Keratinocyte (primary cell): ENCODE data around the gene TSHR. TPM values are rescaled to one million over a fixed set of nuclear protein-coding genes. Genes with fewer than 3 reads are reported as not detected.

Experiments
- DNase-seq: peaks from one replicate; pipeline ENCODE4 v3.0.0-alpha.2; 2011; ENCODE audit warnings: low read depth, missing footprints, low spot score
- FAIRE-seq: peaks from 2 replicates; lab custom pipeline; 2011; peaks lifted over from hg19 to GRCh38; lab: Jason Lieb, UNC
- H2AFZ ChIP-seq: 2 replicates; pipeline ENCODE4 v1.6.0; 2012; ENCODE audit warnings: low read length, control low read depth, inconsistent platforms; ENCODE audit not compliant: control insufficient read depth
- H3K27ac ChIP-seq: 2 replicates; pipeline ENCODE4 v1.5.1; 2011; ENCODE audit warnings: low read length; ENCODE audit not compliant: control insufficient read depth, insufficient read depth
- H3K27me3 ChIP-seq: 3 replicates; pipeline ENCODE4 v1.6.0; 2011; ENCODE audit warnings: low read length; ENCODE audit not compliant: control insufficient read depth, insufficient read depth; ENCODE audit errors: extremely low read depth
- H3K36me3 ChIP-seq, 2 experiments: 2 replicates in 1 of 2; 3 replicates in 1 of 2; pipeline ENCODE4 v1.5.1; 2011; ENCODE audit warnings: low read length in 2 of 2, mild to moderate bottlenecking in 1 of 2; ENCODE audit not compliant: control insufficient read depth in 2 of 2, insufficient read depth in 2 of 2; ENCODE audit errors: extremely low read depth in 1 of 2
- H3K4me1 ChIP-seq: 3 replicates; pipeline ENCODE4 v1.5.1; 2011; ENCODE audit warnings: low read length; ENCODE audit not compliant: control insufficient read depth, insufficient read depth; ENCODE audit errors: extremely low read depth
- H3K4me2 ChIP-seq: 3 replicates; pipeline ENCODE4 v1.6.0; 2011; ENCODE audit warnings: low read depth, low read length; ENCODE audit not compliant: control insufficient read depth, insufficient read depth; ENCODE audit errors: extremely low read depth
- H3K4me3 ChIP-seq, 3 experiments: fragments of 200-600 bp in 1 of 3; sonication (generic) in 1 of 3; 2 replicates in 2 of 3; 3 replicates in 1 of 3; pipeline ENCODE4 v1.5.1; 2011 to 2016; ENCODE audit warnings: low read length in 3 of 3, mild to moderate bottlenecking in 3 of 3, control low read depth in 2 of 3, inconsistent platforms in 1 of 3, low read depth in 1 of 3, mixed read lengths in 1 of 3, mixed run types in 1 of 3, moderate library complexity in 1 of 3; ENCODE audit not compliant: control insufficient read depth in 2 of 3, insufficient read depth in 2 of 3; ENCODE audit errors: extremely low read depth in 1 of 3
- H3K79me2 ChIP-seq: 2 replicates; pipeline ENCODE4 v1.6.0; 2012; ENCODE audit warnings: low read length; ENCODE audit not compliant: control insufficient read depth, insufficient read depth
- H3K9ac ChIP-seq: 3 replicates; pipeline ENCODE4 v1.6.0; 2011; ENCODE audit warnings: low read length; ENCODE audit not compliant: control insufficient read depth, insufficient read depth; ENCODE audit errors: extremely low read depth
- H3K9me1 ChIP-seq: 3 replicates; pipeline ENCODE4 v1.6.0; 2011; ENCODE audit warnings: low read length; ENCODE audit not compliant: control insufficient read depth, insufficient read depth; ENCODE audit errors: extremely low read depth
- H3K9me3 ChIP-seq: 2 replicates; pipeline ENCODE4 v1.5.1; 2012; ENCODE audit warnings: low read depth, low read length; ENCODE audit not compliant: control insufficient read depth
- H4K20me1 ChIP-seq: 3 replicates; pipeline ENCODE4 v1.6.0; 2011; ENCODE audit warnings: low read length; ENCODE audit not compliant: control insufficient read depth, insufficient read depth; ENCODE audit errors: extremely low read depth
- CTCF ChIP-seq, 3 experiments: IDR thresholded peaks in 1 of 3; conservative IDR thresholded peaks in 1 of 3; optimal IDR thresholded peaks in 1 of 3; 2 replicates in 2 of 3; 3 replicates in 1 of 3; pipeline versions ENCODE3 to v1.5.1; 2011; ENCODE audit warnings: low read length in 3 of 3, mild to moderate bottlenecking in 3 of 3, moderate library complexity in 2 of 3, control low read depth in 1 of 3, inconsistent platforms in 1 of 3; ENCODE audit not compliant: insufficient read depth in 2 of 3; ENCODE audit errors: extremely low read depth in 1 of 3
- EZH2 ChIP-seq: IDR thresholded peaks from one replicate; pipeline ENCODE4 v1.6.1; 2012; ENCODE audit warnings: inconsistent platforms, mild to moderate bottlenecking, low read length, moderate library complexity
- dilution Hi-C: fragments of 300-500 bp; cut with MboI; formaldehyde crosslinking; loops from one replicate; pipeline ENCODE4 v1.7.0; 2020; ENCODE audit warnings: low sequenced_read_pairs; ENCODE audit not compliant: extremely low pct_ligation_motif_present
- polyA plus RNA-seq, 5 experiments: library from polyadenylated mRNA; depleted of rRNA in 3 of 5; stranded (reverse) in 3 of 5; stranded (forward) in 1 of 5; unstranded in 1 of 5; fragments of >200 nt; gene quantifications; 1 replicate in 1 of 5; 2 replicates in 3 of 5; 3 replicates in 1 of 5; pipeline versions ENCODE4 v1.2.1 to v1.2.3, GENCODE V29; 2011 to 2012; ENCODE audit warnings: missing spikeins in 2 of 5, low read depth in 1 of 5, low replicate concordance in 1 of 5

The TSHR gene
- polyA plus RNA-seq, 1 donor (not counting 4 experiments of a cell fraction or from before 2014, with no cell fraction given) = 0.03 TPM

GRCh38 chr14:80940146-80940545 lies 15.3 kb upstream of the TSHR start:
- no peak overlapping the region for H2AFZ ChIP-seq
- H3K9me3 ChIP-seq = no peaks in the 10 kb centered on the region
- H3K36me3 ChIP-seq = no peaks in the 10 kb centered on the region
- TF ChIP-seq EZH2 = no peak
- TF ChIP-seq CTCF (optimal IDR thresholded peaks at IDR 0.05 in 1 of 3, IDR thresholded peaks at IDR 0.05 in 1 of 3, conservative IDR thresholded peaks at IDR 0.05 in 1 of 3; ENCODE audit: extremely low read depth in 1 of 3, insufficient read depth in 2 of 3, low read length in 3 of 3) = no peak
- H3K9ac ChIP-seq = no peak overlapping the region
- peaks cover 21% of the 10 kb centered on the region for H3K4me1 ChIP-seq
- no peaks in the 10 kb centered on the region for H3K27me3 ChIP-seq
- H4K20me1 ChIP-seq = no peaks in the 10 kb centered on the region
- H3K4me3 ChIP-seq = no peak overlapping the region
- no peaks in the 10 kb centered on the region for H3K9me1 ChIP-seq
- dilution Hi-C loops = no loop called here
- peak overlapping the region; percentile 96 for H3K4me2 ChIP-seq
- no peak overlapping the region for H3K27ac ChIP-seq
- H3K79me2 ChIP-seq = peaks cover 20% of the 10 kb centered on the region
- peak; percentile 20 for FAIRE-seq
- DNase-seq = no peak

DNA sequence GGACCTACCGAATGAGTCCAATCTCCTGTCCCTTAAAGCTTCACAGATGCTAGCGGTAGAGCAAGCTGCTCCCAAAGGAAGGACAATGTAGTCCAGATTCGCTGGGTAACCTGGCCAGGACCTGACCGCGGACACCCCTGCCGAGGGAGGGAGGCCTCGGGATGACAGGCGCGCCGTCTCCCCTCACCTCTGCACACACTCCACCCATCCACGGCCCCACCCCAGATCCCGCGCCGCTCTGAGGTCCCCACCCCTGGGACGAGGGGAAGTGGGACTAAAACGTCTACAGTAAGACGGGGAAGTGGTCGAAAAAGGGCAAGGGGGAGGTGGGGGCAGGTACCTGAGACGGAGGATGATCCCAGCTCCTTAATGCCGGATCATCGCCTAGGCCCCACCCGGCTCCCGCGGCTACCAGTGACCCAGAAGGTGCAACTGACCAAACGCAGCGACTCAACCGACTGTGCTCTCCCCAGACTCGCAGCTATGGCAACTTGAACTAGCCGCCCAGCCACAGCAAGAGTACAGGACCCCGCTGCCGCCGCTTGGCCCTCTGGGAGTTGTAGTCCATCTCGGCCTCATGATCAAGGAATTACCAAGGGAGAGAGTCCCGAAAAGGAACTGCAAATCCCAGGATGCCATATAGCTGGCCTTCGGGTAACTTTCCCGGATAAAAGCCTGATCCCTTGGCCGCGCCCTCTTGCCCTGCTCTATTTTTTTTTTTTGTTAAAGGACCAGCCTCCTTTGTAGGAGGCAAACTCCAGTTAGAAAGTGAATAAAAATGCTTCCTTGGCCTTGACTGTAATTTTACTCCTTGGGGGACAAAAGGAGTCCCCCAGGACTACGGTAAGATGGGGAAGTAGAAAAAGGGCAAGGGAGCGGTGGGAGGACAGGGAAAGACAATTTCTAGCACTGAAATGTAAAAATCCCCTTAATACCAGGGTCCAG lies 13.9 kb upstream of the TSHR start, which contains the start of gene CEP128:
CEP128 (minus strand) TSS at position 498 of the 945 bp plus-strand sequence.
- no peaks in the 10 kb centered on the region for H3K9me3 ChIP-seq
- H2AFZ ChIP-seq = peak within 1 kb of the TSS; percentile 97
- DNase-seq = peak; percentile 70
- no peaks in the 10 kb centered on the region for H3K27me3 ChIP-seq
- FAIRE-seq = peak; percentile 88
- peak within 1 kb of the TSS; percentile 80 for H3K9ac ChIP-seq
- H3K4me3 ChIP-seq = peak within 1 kb of the TSS; percentile 74 to 90 (median 82)
- H3K36me3 ChIP-seq = no peaks in the 10 kb centered on the region
- H3K9me1 ChIP-seq = no peaks in the 10 kb centered on the region
- dilution Hi-C loops = no loop called here
- H3K4me1 ChIP-seq = peaks cover 28% of the 10 kb centered on the region
- H3K4me2 ChIP-seq = peak within 1 kb of the TSS; percentile 96
- H3K79me2 ChIP-seq = peaks cover 11% of the 10 kb centered on the region
- no peak for TF ChIP-seq EZH2
- H4K20me1 ChIP-seq = no peaks in the 10 kb centered on the region
- peak within 1 kb of the TSS; percentile 59 for H3K27ac ChIP-seq
